Breast epithelium (tissue), 4 donors: ENCODE results near the gene CHD2. TPM values are rescaled to one million over a fixed set of nuclear protein-coding genes. Genes with fewer than 3 reads are reported as not detected.

Experiments
- DNase-seq, 2 donors: peaks; one replicate each; pipeline ENCODE4 v3.0.0-alpha.2; 2019; ENCODE audit warnings: low spot score in 2 of 2
- H3K27ac ChIP-seq, 2 donors: fragments of 200-600 bp; sonication (generic) in 1 of 2; one replicate each; pipeline ENCODE4 v1.5.1; 2016 to 2019; ENCODE audit warnings: mild to moderate bottlenecking in 1 of 2
- H3K27me3 ChIP-seq, 2 donors: fragments of 200-600 bp; sonication (generic) in 1 of 2; one replicate each; pipeline versions ENCODE4 v1.5.1 to v1.6.0; 2017 to 2019; ENCODE audit warnings: control low read depth in 1 of 2, mild to moderate bottlenecking in 1 of 2
- H3K36me3 ChIP-seq: fragments of 200-600 bp; one replicate; pipeline ENCODE4 v1.5.1; 2019
- H3K4me1 ChIP-seq, 2 donors: fragments of 200-600 bp; sonication (generic); one replicate each; pipeline ENCODE4 v1.5.1; 2016 to 2019; ENCODE audit warnings: control low read depth in 1 of 2
- H3K4me3 ChIP-seq, 3 donors: fragments of 200-600 bp; sonication (generic); 1 replicate in 2 of 3; 2 replicates in 1 of 3; pipeline ENCODE4 v1.5.1; 2016 to 2019; ENCODE audit warnings: mild to moderate bottlenecking in 3 of 3, moderate library complexity in 2 of 3
- H3K9me3 ChIP-seq, 2 donors: fragments of 200-600 bp; sonication (generic) in 1 of 2; one replicate each; pipeline ENCODE4 v1.5.1; 2016 to 2019; ENCODE audit warnings: control low read depth in 1 of 2
- POLR2A ChIP-seq: fragments of 450-650 bp; IDR thresholded peaks from one replicate; pipeline ENCODE4 v1.6.1; 2016; ENCODE audit warnings: antibody characterized with exemption, mild to moderate bottlenecking, moderate library complexity
- POLR2AphosphoS5 ChIP-seq, 3 donors: sonication (generic); formaldehyde crosslinking; IDR thresholded peaks; one replicate each; pipeline ENCODE4 v1.6.1; 2017; ENCODE audit warnings: antibody characterized with exemption in 3 of 3
- intact Hi-C: fragments of 100-400 bp; cut with DNase I; formaldehyde crosslinking; loops from one replicate; pipeline ENCODE4 v1.15.1; 2023; ENCODE audit warnings: low total_unique reads
- total RNA-seq, 3 donors: library from RNA; depleted of rRNA; stranded (reverse); fragments of >200 nt; gene quantifications; one replicate each; pipeline ENCODE4 v1.1.0, GENCODE V29; 2016
- TF ChIP-seq, protein P1 (sequence below), 3 donors: fragments of 450-650 bp; IDR thresholded peaks; one replicate each; pipeline ENCODE4 v1.5.1; 2016 to 2017; ENCODE audit warnings: antibody characterized with exemption in 3 of 3, mild to moderate bottlenecking in 3 of 3, moderate library complexity in 3 of 3

CHD2 gene
- total RNA-seq, 3 donors from 2014 or later, result 137 to 215 (median 197) TPM

GRCh38 chr15:93001156-93001555, 101.0 kb downstream of the CHD2 start:
- H3K9me3 ChIP-seq, result no peaks in the 10 kb centered on the region
- TF ChIP-seq, protein P1, sequence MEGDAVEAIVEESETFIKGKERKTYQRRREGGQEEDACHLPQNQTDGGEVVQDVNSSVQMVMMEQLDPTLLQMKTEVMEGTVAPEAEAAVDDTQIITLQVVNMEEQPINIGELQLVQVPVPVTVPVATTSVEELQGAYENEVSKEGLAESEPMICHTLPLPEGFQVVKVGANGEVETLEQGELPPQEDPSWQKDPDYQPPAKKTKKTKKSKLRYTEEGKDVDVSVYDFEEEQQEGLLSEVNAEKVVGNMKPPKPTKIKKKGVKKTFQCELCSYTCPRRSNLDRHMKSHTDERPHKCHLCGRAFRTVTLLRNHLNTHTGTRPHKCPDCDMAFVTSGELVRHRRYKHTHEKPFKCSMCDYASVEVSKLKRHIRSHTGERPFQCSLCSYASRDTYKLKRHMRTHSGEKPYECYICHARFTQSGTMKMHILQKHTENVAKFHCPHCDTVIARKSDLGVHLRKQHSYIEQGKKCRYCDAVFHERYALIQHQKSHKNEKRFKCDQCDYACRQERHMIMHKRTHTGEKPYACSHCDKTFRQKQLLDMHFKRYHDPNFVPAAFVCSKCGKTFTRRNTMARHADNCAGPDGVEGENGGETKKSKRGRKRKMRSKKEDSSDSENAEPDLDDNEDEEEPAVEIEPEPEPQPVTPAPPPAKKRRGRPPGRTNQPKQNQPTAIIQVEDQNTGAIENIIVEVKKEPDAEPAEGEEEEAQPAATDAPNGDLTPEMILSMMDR (IDR thresholded peaks at IDR 0.05), result no peak
- TF ChIP-seq POLR2AphosphoS5 (IDR thresholded peaks at IDR 0.05) (no peak), POLR2A (no peak)
- H3K36me3 ChIP-seq, result peaks cover 6% of the 10 kb centered on the region
- no peaks in the 10 kb centered on the region for H3K27me3 ChIP-seq
- no peaks in the 10 kb centered on the region for H3K4me1 ChIP-seq
- intact Hi-C loops, result no loop called here
- no peak overlapping the region for H3K27ac ChIP-seq
- no peak for DNase-seq
- H3K4me3 ChIP-seq, result no peak overlapping the region

DNA sequence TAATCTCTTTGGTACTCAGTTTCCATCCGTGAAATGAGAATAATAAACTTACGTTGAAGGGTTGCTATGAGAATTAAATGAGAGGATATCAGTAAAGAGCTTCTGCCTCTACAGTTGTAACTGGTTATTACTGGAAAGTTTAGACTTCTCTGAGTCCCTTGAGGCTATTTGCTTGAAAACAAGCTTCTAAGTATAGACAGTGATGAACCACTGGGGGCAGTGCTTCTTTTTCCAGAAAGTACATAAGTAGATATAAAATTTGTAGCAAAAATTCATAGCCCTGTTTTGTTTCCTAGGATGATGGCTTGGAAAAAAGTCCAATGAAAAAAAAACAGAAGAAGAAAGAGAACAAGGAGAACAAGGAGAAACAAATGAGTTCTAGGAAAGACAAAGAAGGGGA, 101.8 kb downstream of the CHD2 start:
- no peak for DNase-seq
- intact Hi-C loops, result no loop called here
- Histone ChIP-seq H3K9me3 (no peaks in the 10 kb centered on the region), H3K27me3 (no peaks in the 10 kb centered on the region), H3K4me1 (no peaks in the 10 kb centered on the region), H3K36me3 (peaks cover 6% of the 10 kb centered on the region), H3K27ac (no peak overlapping the region), H3K4me3 (no peak overlapping the region)
- TF ChIP-seq, protein P1 (IDR thresholded peaks at IDR 0.05), result no peak
- no peak for TF ChIP-seq POLR2AphosphoS5 (IDR thresholded peaks at IDR 0.05)
- no peak for TF ChIP-seq POLR2A

DNA sequence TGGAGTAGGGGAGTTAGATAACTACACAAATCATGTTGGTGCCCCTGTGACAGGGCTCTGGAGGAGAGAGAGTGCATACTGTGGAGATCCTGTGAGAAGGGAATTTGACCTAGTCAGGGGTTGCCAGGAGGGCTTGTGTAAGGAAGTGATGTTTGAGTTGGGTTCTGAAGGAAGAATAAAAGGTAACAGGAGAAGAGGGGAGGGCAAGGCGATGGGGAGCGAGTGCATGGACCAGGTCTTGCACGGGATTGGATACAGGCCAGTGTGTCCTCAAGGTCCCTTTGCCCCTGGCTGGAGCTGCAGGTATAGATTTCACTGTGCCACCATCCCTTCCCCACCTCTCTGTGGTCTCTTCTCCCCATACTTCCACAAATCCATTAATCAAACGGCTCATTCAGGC, 105.0 kb downstream of the CHD2 start:
- Histone ChIP-seq H3K27ac (no peak overlapping the region), H3K4me1 (no peaks in the 10 kb centered on the region)
- TF ChIP-seq POLR2AphosphoS5 (IDR thresholded peaks at IDR 0.05) (no peak), POLR2A (no peak)
- TF ChIP-seq, protein P1 (IDR thresholded peaks at IDR 0.05), result no peak

GRCh38 chr15:93007994-93008393, 107.9 kb downstream of the CHD2 start:
- H3K27me3 ChIP-seq, result no peaks in the 10 kb centered on the region
- no peak overlapping the region for H3K4me3 ChIP-seq
- DNase-seq, result no peak
- H3K4me1 ChIP-seq, result no peaks in the 10 kb centered on the region
- H3K36me3 ChIP-seq, result peaks cover 19% of the 10 kb centered on the region
- H3K9me3 ChIP-seq, result no peaks in the 10 kb centered on the region
- H3K27ac ChIP-seq, result no peak overlapping the region
- intact Hi-C loops, result no loop called here
- no peak for TF ChIP-seq POLR2A
- TF ChIP-seq POLR2AphosphoS5 (IDR thresholded peaks at IDR 0.05), result no peak
- TF ChIP-seq, protein P1 (IDR thresholded peaks at IDR 0.05), result no peak

More for the DNA sequence above, 105.0 kb downstream of the CHD2 start:
- Histone ChIP-seq H3K36me3 (peaks cover 6% of the 10 kb centered on the region), H3K4me3 (no peak overlapping the region), H3K27me3 (no peaks in the 10 kb centered on the region), H3K9me3 (no peaks in the 10 kb centered on the region)
- intact Hi-C loops, result no loop called here
- DNase-seq, result no peak

DNA sequence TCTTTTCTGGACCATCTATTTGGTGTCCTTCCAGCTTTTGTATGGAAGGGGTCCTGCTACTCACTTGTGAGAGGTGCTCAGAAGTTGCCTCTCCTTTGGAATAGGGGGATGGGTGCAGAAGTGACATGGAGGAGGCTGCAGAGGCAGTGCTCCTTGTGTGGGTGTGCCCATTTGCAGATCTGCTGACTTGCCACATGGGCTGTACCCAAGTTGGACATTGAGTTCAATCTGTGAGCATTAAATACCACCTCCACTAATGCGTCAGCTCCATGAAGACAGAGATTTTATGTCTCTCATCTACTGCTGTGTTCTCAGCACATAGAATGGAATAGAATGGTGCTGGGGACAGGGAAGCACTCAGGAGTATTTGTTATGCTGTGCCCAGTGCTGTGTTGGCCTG, 112.7 kb downstream of the CHD2 start:
- no peak for TF ChIP-seq POLR2A
- TF ChIP-seq, protein P1 (IDR thresholded peaks at IDR 0.05), result no peak
- TF ChIP-seq POLR2AphosphoS5 (IDR thresholded peaks at IDR 0.05), result no peak
- no peaks in the 10 kb centered on the region for H3K27me3 ChIP-seq
- DNase-seq, result no peak
- intact Hi-C loops, result no loop called here
- H3K4me3 ChIP-seq, result no peak overlapping the region
- H3K9me3 ChIP-seq, result no peaks in the 10 kb centered on the region
- H3K36me3 ChIP-seq, result peaks cover 22% of the 10 kb centered on the region
- no peak overlapping the region for H3K27ac ChIP-seq
- no peaks in the 10 kb centered on the region for H3K4me1 ChIP-seq
